ENCODE results near the gene KANK2. TPM values are rescaled to one million over a fixed set of nuclear protein-coding genes. Genes with fewer than 3 reads are reported as not detected.
"Not testable (repeated sequence)": the region's sequence is repeated elsewhere in the genome, so short reads cannot be mapped to it uniquely, and the experiment has no call there.

Gene KANK2
- total RNA-seq, 1 experiment from 2014 or later: 88.9 TPM

DNA sequence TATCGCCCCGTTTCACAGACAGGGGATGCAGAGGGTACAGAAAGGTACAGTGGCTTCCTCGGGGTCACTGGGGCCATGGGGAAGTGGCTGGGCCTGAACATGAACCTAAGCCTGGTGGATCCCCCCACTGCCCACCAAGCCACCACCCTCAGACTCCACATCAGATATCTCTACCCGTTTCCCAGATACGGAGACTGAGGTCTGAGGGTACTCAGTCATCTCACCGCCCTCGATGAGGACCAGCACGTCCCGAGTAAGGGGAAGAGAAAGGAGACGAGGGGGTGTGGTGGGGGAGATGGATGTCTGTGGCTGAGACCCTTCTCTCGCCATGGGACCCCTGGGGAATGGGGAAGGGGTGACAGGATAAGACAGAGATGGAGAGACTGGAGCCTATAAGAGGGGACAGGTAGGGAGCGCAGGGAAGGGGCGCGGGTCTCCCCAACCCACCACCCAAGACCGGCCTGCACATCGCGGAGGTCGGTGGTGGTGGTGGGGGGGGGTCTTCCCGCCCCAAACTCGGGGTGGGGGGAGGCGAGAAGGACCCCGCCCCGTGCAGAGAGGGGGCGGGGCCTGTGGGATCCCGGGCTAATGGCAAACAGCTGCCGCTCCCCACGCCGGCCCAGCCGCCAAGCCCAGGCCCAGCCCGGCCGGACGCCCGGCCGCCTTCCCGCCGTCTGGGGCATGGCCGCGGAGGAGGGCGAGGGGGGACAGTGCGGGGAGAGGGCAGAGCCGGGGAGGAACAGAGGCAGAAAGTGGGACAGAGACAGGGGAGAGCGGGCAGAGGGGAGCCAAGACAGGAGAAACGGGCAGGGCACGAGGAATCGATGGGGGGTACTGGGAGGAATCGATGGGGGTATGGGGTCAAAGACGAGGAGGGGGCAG is 698 bp downstream of the KANK2 start:
- peak; percentile 52 for DNase-seq (ENCODE audit: low read depth)

DNA sequence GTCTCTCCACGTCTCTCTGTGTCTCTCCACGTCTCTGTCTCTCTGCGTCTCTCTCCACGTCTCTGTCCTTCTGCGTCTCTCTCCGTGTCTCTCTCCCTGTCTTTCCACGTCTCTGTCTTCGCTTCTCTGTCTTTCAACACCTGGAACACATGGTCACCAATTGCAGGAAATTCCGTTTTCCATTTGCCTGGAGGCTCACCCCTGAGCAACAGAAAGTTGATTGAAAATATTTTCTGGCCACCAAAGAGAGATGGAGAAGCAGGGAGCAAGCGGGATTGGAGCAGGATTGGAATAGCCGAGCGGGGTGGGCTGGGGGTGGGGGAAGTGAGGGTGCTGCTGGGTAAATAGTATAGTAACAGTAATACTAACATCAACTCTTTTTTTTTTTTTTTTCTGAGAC is 1.7 kb downstream of the KANK2 start:
- no peak for DNase-seq (ENCODE audit: low read depth)

GRCh38 chr19:11194656-11195558 is 2.4 kb downstream of the KANK2 start:
- peak; percentile 61 for DNase-seq (ENCODE audit: low read depth)

DNA sequence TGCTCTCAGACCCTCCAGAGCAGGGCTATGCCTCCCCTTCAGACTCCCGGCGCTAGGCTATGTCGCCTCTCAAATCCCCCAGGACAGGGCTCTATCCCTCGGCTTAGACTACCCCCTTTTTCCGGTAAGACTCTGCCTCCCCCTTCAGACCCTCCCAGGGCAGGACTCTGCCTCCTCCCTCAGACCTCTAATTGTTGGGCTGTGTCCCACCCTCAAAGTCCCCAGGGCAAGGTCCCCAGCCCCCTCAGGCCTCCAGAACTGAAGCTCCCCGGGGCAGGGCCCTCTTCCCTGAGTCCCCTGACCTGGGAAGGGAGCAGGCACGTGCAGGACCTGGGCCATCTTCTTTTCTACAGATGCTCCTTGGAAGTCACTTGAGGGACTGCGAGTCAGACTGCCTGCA is 3.2 kb downstream of the KANK2 start:
- no peak for DNase-seq (ENCODE audit: low read depth)

DNA sequence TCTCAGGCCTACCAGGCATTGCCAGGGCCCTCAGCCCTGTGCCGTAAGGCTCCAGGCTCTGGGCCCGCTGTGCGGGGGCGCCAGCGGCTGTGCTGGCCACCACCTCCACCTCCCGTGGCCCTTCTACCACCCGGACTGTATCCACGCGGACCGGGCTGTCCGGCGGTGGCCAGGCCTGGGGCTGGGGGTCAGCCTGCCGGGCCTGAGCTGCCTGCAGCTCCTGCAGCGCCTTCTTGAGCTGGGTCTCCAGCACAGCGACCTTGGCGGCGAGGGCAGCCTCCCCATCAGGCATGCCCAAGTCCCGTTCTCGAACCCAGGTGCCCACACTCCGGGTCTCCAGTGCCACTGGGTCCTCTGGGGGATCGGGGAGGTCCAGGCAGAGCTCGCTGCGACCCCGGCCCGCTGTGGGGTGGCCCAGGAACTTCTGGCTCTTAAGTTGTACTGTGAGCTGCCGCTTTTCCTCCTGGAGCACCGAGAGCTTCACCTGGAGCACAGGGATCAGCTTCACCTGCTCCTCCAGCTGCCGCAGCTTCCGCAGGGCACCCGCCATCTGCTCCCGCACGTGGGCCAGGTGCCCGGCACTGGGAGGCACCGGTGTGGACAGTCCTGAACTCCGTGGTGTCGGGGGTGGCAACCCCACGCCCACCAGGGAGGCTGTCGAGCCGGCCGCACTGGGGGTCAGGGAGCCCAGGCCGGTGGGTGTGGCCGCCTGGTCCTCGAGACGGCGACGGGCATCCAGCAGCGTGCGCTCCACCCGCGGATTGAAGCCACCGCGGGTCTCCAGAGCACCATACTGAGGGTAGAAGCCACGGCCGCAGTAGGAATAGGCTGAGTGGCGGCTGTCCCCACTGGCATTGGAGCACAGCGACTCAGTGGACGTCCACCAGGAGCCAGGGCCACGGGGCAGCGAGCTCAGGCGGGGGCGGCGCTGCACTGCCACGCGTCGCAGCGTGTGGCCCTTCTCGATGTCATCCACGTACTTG is 4.1 kb downstream of the KANK2 start:
- DNase-seq (ENCODE audit: low read depth): no peak

DNA sequence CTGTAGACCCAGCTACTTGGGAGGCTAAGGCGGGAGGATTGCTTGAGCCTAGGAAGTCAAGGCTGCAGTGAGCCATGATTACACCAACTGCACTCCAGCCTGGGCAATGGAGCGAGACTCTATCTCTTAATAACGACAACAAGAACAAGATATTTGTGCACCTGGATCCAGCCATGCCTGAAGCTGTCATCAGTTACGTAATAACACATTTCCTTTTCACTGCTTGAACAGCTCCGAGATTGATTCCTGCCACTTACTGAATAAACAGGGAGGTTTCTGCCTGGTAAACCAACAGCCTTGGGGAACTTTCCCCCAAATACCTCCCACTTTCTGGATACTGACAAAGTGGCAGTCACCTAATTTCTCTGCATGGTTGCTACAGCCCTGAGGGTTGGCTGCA is 5.4 kb downstream of the KANK2 start:
- DNase-seq (ENCODE audit: low read depth): no peak

DNA sequence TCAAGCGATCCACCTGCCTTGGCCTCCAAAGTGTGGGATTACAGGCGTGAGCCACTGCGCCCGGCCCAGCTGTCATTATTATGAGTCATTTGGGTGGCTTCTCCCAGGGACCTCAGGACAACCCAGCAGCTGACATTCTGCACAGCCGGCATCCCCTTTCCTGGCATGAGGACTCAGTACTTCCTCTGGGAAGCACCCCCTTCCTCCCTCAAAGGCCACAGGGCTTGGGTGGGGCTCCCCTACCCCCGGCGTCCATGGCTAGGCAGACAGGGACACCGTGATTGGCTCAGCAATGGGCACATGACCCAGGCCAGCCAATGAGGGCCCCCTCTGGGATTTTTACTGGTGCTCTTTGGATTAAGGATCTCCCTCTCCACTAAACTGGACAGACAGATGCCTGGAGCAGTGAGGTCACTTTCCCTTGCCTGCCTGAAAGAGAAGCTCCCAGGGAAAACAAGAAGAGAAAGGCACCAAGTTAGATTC is 6.0 kb downstream of the KANK2 start:
- DNase-seq (ENCODE audit: low read depth): peak; percentile 97

- DNase-seq (ENCODE audit: low read depth): no peak
Observed at GRCh38 chr19:11190501-11190900, 6.8 kb downstream of the KANK2 start.

- no peak for DNase-seq (ENCODE audit: low read depth)
Observed at GRCh38 chr19:11187441-11187840, 9.9 kb downstream of the KANK2 start.

GRCh38 chr19:11182994-11183393 is 14.4 kb downstream of the KANK2 start:
- DNase-seq (ENCODE audit: low read depth): no peak

DNA sequence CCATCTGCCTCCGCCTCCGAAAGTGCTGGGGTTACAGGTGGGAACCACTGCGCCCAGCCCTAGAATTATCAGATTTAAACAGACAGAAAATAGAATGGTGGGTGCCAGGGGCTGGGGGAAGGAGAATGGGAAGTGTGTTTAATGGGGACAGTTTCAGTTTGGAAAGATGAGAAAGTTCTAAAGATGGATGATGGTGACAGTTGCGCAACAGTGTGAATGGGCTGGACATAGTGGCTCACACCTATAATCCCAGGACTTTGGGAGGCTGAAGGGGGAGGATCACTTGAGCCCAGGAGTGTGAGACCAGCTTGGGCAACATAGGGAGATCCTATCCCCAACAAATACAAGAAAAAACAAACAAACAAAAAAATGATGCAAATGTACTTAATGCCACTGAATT is 15.9 kb downstream of the KANK2 start:
- DNase-seq (ENCODE audit: low read depth): no peak

GRCh38 chr19:11180975-11181374 is 16.4 kb downstream of the KANK2 start:
- DNase-seq (ENCODE audit: low read depth): not testable (repeated sequence)

DNA sequence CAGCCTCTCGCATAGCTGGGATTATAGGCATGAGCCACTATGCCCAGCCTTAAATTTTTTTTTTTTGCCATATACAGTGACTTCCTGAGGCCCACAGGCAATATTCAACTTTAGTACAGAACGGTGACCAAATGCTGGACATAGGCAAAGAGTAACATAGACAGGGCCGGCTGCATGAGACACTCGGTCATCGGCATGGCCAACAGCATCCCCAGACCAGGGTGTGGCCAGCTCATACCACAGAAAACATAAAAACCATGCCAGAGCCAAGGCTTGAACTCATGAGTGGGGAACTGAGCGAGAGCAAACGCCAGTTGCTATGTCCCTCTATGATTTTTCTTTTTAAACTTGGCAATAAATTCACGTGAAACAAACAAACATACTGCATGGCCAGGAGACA is 17.0 kb downstream of the KANK2 start:
- peak; percentile 54 for DNase-seq (ENCODE audit: low read depth)

- DNase-seq (ENCODE audit: low read depth): no peak
Observed at GRCh38 chr19:11179716-11180297, 17.5 kb downstream of the KANK2 start.

DNA sequence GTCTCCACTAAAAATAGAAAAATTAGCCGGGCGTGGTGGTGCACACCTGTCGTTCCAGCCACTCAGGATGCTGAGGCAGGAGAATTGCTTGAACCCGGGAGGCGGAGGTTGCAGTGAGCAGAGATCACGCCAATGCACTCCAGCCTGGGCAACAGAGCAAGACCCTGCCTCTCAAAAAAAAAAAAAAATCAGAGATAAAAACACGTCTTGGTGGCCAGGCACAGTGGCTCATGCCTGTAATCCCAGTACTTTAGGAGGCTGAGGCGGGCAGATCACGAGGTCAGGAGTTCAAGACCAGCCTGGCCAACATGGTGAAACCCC is 18.2 kb downstream of the KANK2 start:
- DNase-seq (ENCODE audit: low read depth): not testable (repeated sequence)

GRCh38 chr19:11177592-11177991 is 19.8 kb downstream of the KANK2 start:
- no peak for DNase-seq (ENCODE audit: low read depth)

DNA sequence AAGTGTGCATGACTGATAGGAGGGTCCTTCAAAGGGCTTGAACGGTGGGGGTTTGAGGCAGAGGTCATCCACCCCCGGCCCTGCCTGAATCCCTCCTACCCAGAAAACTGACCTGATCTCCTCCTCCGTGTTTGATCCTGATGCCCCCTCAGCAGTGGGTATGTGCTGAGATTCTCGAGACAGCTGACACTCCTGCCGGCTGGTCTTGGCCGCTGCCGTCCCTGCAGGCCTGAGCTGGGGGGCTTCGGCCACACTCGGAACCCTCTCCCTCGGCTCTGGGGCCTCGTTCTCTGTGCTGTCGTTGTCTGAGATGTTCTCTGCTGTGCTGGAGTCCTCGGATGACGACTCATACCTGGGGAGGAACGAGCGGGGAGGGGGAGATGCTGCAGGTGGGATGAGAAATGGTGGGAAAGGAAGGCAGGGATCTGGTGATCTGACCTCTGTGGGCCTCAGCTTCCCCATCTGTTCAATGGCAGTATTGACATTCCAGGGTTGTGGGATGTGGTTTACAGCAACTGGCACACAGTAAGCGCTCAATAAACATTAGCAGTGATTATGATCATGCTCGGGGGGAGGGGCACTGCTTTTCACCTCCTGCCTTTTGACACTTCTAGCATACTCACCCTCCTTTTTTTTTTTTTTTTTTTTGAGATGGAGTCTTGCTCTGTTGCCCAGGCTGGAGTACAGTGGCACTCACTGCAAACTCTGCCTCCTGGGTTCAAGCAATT is 20.7 kb downstream of the KANK2 start:
- no peak for DNase-seq (ENCODE audit: low read depth)

DNA sequence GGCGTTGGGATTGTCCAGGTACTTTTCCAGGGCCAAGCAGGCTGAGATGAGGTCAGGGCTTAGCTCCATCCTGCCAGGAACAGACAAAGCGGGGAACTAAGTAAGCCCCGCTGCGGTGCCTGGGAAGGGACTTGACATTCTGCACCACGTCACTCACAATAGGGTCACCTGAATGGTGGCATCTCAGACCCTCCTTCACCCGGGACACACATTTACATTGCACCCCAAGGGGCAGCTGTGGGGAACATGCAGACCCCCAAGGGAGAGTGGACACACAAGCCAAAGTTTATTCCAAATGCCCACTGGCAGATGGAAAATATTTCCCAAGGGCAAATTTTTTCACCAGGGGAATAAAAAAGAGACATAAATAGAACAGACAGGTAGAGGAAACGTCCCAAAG is 21.4 kb downstream of the KANK2 start:
- DNase-seq (ENCODE audit: low read depth): no peak

DNA sequence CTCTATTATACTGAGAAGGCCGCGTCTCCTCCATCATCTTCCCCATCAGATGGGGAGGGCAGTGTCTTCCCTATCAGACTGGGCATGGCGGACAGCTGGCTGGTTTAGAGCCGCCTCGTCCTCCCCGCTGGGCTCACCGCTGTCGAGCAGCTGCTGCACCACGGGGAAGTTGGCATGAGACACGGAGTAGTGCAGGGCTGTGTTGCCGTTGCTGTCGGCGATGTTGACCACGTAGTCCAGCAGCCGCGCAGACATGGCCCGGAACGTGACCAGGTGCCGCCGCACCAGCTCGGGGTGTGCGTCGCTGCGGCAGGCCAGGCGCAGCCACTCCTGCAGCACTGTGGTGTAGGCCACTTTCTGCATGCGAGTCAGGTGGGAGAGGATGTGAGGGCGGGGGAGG is 23.0 kb downstream of the KANK2 start:
- DNase-seq (ENCODE audit: low read depth): no peak

DNA sequence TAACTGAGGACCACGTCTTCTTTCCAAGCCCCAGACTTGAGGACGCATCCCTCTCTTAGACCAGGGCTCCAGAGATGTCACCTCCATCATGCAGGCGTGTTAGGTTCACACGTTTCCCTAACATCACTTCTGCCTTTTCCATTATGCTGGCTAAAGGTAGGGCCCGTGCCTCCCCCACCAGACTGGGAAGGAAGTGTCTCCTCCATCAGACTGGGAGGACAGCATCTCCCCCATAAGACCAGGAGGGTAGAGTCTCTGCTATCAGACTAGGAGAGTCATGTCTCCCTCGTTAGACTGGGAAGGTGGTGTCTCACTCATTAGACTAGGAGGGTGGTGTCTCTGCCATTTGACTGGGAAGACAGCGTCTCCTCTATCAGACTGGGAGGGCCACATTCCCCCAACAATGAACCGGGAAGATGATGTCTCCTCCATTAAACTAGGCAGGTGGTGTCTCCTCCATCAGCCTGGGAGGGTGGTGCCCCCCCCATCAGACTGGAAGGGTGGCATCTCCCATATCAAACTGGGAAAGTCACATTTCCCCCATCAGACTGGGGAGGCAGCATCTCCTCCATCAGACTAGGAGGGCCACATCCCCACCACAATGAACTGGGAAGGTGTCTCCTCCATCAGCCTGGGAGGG is 23.7 kb downstream of the KANK2 start:
- no peak for DNase-seq (ENCODE audit: low read depth)

Data from RPMI7951 (cell line).